Neural cell (in vitro differentiated cells): ENCODE measurements around the gene ZNF277. TPM values are rescaled to one million over a fixed set of nuclear protein-coding genes. Genes with fewer than 3 reads are reported as not detected.

Experiments
- H2AFZ ChIP-seq: fragments of 200-600, 300-800 bp; sonication (generic), shearing (Covaris generic); 2 replicates; pipeline ENCODE4 v1.6.0; 2014; ENCODE audit warnings: low read depth, mild to moderate bottlenecking, antibody characterized with exemption, low read length, moderate library complexity
- H3F3A ChIP-seq: fragments of 200-600 bp; shearing (Covaris generic); 2 replicates; pipeline ENCODE4 v1.6.1; 2016; ENCODE audit warnings: mild to moderate bottlenecking, moderate library complexity, mixed read lengths, antibody characterized with exemption, low read length; ENCODE audit not compliant: insufficient read depth, poor library complexity, severe bottlenecking
- H3K27ac ChIP-seq: fragments of 200-600, 300-800 bp; sonication (generic), shearing (Covaris generic); 2 replicates; pipeline ENCODE4 v1.5.1; 2014; ENCODE audit warnings: mild to moderate bottlenecking, low read length, moderate library complexity
- H3K27me3 ChIP-seq: fragments of 300-800, 200-600 bp; sonication (generic), shearing (Covaris generic); 2 replicates; pipeline ENCODE4 v1.6.0; 2014; ENCODE audit warnings: mild to moderate bottlenecking, low read depth, low read length, moderate library complexity; ENCODE audit not compliant: insufficient read depth
- H3K36me3 ChIP-seq: fragments of 300-800, 200-600 bp; sonication (generic), shearing (Covaris generic); 2 replicates; pipeline ENCODE4 v1.5.1; 2014; ENCODE audit warnings: mild to moderate bottlenecking, antibody characterized with exemption, low read length, moderate library complexity; ENCODE audit not compliant: insufficient read depth
- H3K4me2 ChIP-seq: fragments of 300-800, 200-600 bp; sonication (generic), shearing (Covaris generic); 2 replicates; pipeline ENCODE4 v1.6.0; 2014; ENCODE audit warnings: mild to moderate bottlenecking, low read length
- H3K4me3 ChIP-seq: fragments of 300-800, 200-600 bp; sonication (generic), shearing (Covaris generic); 2 replicates; pipeline ENCODE4 v1.5.1; 2014; ENCODE audit warnings: mild to moderate bottlenecking, low read length, moderate library complexity
- H3K79me2 ChIP-seq: fragments of 200-600 bp; shearing (Covaris generic); replicated peaks from 2 replicates; pipeline ENCODE4 v1.6.0; 2014; ENCODE audit warnings: mild to moderate bottlenecking, low read length, moderate library complexity; ENCODE audit not compliant: insufficient read depth
- H3K9ac ChIP-seq: fragments of 300-800, 200-600 bp; sonication (generic), shearing (Covaris generic); 2 replicates; pipeline ENCODE4 v1.6.1; 2016; ENCODE audit warnings: mild to moderate bottlenecking, low read length, mixed read lengths
- H3K9me2 ChIP-seq: fragments of 200-600 bp; shearing (Covaris generic); 2 replicates; pipeline ENCODE4 v1.6.1; 2016; ENCODE audit warnings: mild to moderate bottlenecking, low read length, mixed read lengths; ENCODE audit not compliant: insufficient read depth
- H3K9me3 ChIP-seq: fragments of 200-600, 300-800 bp; sonication (generic), shearing (Covaris generic); 2 replicates; pipeline ENCODE4 v1.6.1; 2016; ENCODE audit warnings: mild to moderate bottlenecking, mixed run types, low read length, moderate library complexity, mixed read lengths
- H4K20me1 ChIP-seq: fragments of 200-600 bp; shearing (Covaris generic); 2 replicates; pipeline ENCODE4 v1.6.1; 2016; ENCODE audit warnings: mild to moderate bottlenecking, mixed run types; ENCODE audit not compliant: insufficient read depth
- EP300 ChIP-seq: fragments of 450-650 bp; conservative IDR thresholded peaks from 2 replicates; pipeline ENCODE4 v1.6.1; 2014; ENCODE audit warnings: antibody characterized with exemption, mild to moderate bottlenecking, moderate library complexity; ENCODE audit not compliant: poor library complexity, severe bottlenecking
- EZH2 ChIP-seq: fragments of 200-600, 300-800 bp; shearing (Covaris generic), sonication (generic); IDR thresholded peaks from 2 replicates; pipeline ENCODE4 v1.6.1; 2014; ENCODE audit warnings: antibody characterized with exemption, low read length, borderline replicate concordance, mild to moderate bottlenecking; ENCODE audit not compliant: insufficient read depth, poor library complexity, severe bottlenecking
- MXI1 ChIP-seq: fragments of 450-650 bp; conservative IDR thresholded peaks from 2 replicates; pipeline ENCODE4 v1.6.1; 2014; ENCODE audit warnings: antibody characterized with exemption, mild to moderate bottlenecking; ENCODE audit not compliant: poor library complexity, severe bottlenecking
- POLR2AphosphoS5 ChIP-seq: IDR thresholded peaks from 2 replicates; pipeline ENCODE4 v1.6.1; 2012
- RAD21 ChIP-seq: fragments of 450-650 bp; conservative IDR thresholded peaks from 2 replicates; pipeline ENCODE4 v1.6.1; 2014; ENCODE audit warnings: antibody characterized with exemption, mild to moderate bottlenecking, moderate library complexity
- SMC3 ChIP-seq: fragments of 450-650 bp; conservative IDR thresholded peaks from 2 replicates; pipeline ENCODE4 v1.6.1; 2014; ENCODE audit warnings: antibody characterized with exemption, mild to moderate bottlenecking, moderate library complexity; ENCODE audit not compliant: poor library complexity
- TAF1 ChIP-seq: IDR thresholded peaks from 2 replicates; pipeline ENCODE4 v1.6.1; 2012; ENCODE audit warnings: low read depth
- polyA plus RNA-seq: library from polyadenylated mRNA; depleted of rRNA; stranded (reverse); fragments of >200 nt; gene quantifications from 2 replicates; pipeline ENCODE4 v1.2.3, GENCODE V29; 2014
- TF ChIP-seq, protein P1 (sequence below): fragments of 450-650 bp; IDR thresholded peaks from 2 replicates; pipeline ENCODE4 v1.5.1; 2014; ENCODE audit warnings: antibody characterized with exemption, mild to moderate bottlenecking, moderate library complexity; ENCODE audit not compliant: poor library complexity, severe bottlenecking
- TF ChIP-seq, protein P2 (sequence below): IDR thresholded peaks from 2 replicates; pipeline ENCODE4 v1.6.1; 2012; ENCODE audit warnings: borderline replicate concordance

Gene ZNF277
- polyA plus RNA-seq, 1 donor from 2014 or later, result 30.0 TPM

DNA sequence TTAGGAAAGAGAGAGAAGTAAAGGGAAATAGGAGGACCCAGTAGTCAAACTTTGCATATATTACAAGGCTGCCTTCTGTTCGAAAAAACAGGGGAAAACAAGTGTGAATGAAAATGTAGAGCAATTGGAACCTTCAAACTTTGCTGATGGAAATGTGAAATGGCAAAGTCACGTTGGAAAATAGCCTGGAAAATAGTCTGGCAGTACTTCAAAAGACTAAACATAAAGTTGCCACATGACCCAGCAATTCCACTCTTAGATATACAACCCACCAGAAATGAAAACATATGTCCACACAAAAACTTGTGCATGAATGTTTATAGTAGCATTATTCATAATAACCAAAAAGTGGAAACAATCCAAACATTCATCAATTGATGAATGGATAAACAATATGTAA lies 165.2 kb downstream of the ZNF277 start:
- H3K4me3 ChIP-seq, result no peak overlapping the region
- H3K9me3 ChIP-seq, result no peaks in the 10 kb centered on the region
- no peak overlapping the region for H3K9ac ChIP-seq
- no peak overlapping the region for H3K4me2 ChIP-seq
- H4K20me1 ChIP-seq, result no peaks in the 10 kb centered on the region
- no peaks in the 10 kb centered on the region for H3K36me3 ChIP-seq
- no peaks in the 10 kb centered on the region for H3K79me2 ChIP-seq
- no peak overlapping the region for H2AFZ ChIP-seq
- no peak overlapping the region for H3K27ac ChIP-seq
- H3K9me2 ChIP-seq, result no peaks in the 10 kb centered on the region
- no peaks in the 10 kb centered on the region for H3K27me3 ChIP-seq
- H3F3A ChIP-seq, result no peaks in the 10 kb centered on the region
- TF ChIP-seq EZH2 (no peak), EP300 (no peak), MXI1 (no peak), RAD21 (no peak), POLR2AphosphoS5 (no peak), TAF1 (no peak), SMC3 (no peak)
- TF ChIP-seq, protein P1, sequence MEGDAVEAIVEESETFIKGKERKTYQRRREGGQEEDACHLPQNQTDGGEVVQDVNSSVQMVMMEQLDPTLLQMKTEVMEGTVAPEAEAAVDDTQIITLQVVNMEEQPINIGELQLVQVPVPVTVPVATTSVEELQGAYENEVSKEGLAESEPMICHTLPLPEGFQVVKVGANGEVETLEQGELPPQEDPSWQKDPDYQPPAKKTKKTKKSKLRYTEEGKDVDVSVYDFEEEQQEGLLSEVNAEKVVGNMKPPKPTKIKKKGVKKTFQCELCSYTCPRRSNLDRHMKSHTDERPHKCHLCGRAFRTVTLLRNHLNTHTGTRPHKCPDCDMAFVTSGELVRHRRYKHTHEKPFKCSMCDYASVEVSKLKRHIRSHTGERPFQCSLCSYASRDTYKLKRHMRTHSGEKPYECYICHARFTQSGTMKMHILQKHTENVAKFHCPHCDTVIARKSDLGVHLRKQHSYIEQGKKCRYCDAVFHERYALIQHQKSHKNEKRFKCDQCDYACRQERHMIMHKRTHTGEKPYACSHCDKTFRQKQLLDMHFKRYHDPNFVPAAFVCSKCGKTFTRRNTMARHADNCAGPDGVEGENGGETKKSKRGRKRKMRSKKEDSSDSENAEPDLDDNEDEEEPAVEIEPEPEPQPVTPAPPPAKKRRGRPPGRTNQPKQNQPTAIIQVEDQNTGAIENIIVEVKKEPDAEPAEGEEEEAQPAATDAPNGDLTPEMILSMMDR, result no peak
- TF ChIP-seq, protein P2, sequence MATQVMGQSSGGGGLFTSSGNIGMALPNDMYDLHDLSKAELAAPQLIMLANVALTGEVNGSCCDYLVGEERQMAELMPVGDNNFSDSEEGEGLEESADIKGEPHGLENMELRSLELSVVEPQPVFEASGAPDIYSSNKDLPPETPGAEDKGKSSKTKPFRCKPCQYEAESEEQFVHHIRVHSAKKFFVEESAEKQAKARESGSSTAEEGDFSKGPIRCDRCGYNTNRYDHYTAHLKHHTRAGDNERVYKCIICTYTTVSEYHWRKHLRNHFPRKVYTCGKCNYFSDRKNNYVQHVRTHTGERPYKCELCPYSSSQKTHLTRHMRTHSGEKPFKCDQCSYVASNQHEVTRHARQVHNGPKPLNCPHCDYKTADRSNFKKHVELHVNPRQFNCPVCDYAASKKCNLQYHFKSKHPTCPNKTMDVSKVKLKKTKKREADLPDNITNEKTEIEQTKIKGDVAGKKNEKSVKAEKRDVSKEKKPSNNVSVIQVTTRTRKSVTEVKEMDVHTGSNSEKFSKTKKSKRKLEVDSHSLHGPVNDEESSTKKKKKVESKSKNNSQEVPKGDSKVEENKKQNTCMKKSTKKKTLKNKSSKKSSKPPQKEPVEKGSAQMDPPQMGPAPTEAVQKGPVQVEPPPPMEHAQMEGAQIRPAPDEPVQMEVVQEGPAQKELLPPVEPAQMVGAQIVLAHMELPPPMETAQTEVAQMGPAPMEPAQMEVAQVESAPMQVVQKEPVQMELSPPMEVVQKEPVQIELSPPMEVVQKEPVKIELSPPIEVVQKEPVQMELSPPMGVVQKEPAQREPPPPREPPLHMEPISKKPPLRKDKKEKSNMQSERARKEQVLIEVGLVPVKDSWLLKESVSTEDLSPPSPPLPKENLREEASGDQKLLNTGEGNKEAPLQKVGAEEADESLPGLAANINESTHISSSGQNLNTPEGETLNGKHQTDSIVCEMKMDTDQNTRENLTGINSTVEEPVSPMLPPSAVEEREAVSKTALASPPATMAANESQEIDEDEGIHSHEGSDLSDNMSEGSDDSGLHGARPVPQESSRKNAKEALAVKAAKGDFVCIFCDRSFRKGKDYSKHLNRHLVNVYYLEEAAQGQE, result no peak

GRCh38 chr7:112372101-112372500 lies 165.6 kb downstream of the ZNF277 start:
- H3K79me2 ChIP-seq, result no peaks in the 10 kb centered on the region
- TF ChIP-seq SMC3 (no peak), RAD21 (no peak), POLR2AphosphoS5 (no peak), EZH2 (no peak), TAF1 (no peak)
- TF ChIP-seq, protein P2, result no peak
- TF ChIP-seq, protein P1, result no peak
- no peaks in the 10 kb centered on the region for H4K20me1 ChIP-seq
- H3K27ac ChIP-seq, result no peak overlapping the region
- H3K9me2 ChIP-seq, result no peaks in the 10 kb centered on the region
- no peak overlapping the region for H3K9ac ChIP-seq
- H3K27me3 ChIP-seq, result no peaks in the 10 kb centered on the region
- no peaks in the 10 kb centered on the region for H3K36me3 ChIP-seq
- H3K9me3 ChIP-seq, result no peaks in the 10 kb centered on the region
- no peaks in the 10 kb centered on the region for H3F3A ChIP-seq
- H3K4me2 ChIP-seq, result no peak overlapping the region
- H3K4me3 ChIP-seq, result no peak overlapping the region
- H2AFZ ChIP-seq, result no peak overlapping the region
